SIG-M5 treated with dmso at 0.1 percent for 504 hours (cell line): ENCODE results near the gene HTT.
"Not testable (repeated sequence)": the region's sequence is repeated elsewhere in the genome, so short reads cannot be mapped to it uniquely, and the experiment has no call there.

Experiments
- DNase-seq: peaks from one replicate; lab custom pipeline; 2025; ENCODE audit not compliant: unreplicated experiment; lab: John Stamatoyannopoulos, UW

Gene HTT

DNA sequence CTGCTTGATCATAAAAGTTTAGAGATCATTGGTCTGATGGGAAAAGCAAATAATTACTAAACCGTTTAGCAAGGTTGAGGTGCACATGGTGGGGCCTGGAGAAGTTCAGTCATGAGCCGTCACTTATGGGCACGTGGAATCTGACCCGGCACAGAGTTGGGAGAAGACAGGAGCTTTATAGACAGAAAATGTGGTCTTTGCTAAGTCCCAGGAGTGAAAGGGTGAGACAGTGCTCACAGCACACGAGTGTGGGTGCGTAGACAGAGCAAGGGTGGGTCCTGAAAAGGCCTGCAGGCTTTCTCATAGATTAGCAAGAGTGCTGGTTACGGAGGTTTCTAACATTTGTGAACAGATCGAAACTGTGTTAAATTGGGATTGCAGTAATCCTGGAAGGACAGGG lies 43.8 kb downstream of the HTT start:
- no peak for DNase-seq

DNA sequence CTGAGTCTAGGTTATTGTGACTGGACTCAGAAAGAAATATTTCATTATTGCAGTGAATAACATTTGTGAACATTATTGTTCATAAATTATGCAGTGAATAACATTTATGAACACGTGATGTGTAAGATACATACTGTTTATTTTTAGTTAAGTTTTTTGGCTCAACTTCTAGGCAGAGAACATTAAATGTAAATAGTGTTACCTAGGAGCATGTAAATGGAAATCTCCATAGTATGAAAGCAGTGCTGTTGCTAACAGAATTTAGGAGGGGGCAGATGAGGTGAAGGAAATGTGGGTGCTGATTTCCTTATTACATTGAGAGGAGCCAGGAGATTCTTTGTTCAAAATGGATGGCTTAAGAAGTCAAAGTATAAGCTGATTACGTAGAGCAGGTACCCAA lies 45.0 kb downstream of the HTT start:
- DNase-seq = no peak

DNA sequence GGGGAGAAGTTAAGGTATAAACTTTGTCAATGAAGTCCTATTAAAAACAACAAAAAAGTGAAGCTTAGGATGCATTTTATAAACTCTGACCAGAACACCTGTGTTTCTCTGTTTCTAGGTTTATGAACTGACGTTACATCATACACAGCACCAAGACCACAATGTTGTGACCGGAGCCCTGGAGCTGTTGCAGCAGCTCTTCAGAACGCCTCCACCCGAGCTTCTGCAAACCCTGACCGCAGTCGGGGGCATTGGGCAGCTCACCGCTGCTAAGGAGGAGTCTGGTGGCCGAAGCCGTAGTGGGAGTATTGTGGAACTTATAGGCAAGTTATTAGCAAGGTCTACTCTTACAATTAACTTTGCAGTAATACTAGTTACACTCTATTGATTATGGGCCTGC lies 46.6 kb downstream of the HTT start:
- no peak for DNase-seq

DNA sequence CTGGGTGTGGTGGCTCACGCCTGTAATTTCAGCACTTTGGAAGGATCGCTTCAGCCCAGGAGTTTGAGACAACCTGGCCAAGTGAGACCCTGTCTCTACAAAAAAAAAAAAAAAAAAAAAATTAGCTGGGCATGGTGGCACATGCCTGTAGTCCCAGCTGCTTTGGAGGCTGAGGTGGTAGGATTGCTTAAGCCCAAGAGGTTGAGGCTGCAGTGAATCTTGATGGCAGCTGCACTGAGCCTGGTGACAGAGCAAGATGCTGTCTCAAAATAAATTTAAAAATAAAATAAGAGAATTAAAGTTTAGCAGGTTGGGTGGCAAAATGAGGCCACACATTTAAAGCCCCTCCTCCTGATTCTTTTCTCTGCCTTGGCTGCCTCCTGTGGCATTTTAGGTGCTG lies 47.1 kb downstream of the HTT start:
- DNase-seq = no peak

DNA sequence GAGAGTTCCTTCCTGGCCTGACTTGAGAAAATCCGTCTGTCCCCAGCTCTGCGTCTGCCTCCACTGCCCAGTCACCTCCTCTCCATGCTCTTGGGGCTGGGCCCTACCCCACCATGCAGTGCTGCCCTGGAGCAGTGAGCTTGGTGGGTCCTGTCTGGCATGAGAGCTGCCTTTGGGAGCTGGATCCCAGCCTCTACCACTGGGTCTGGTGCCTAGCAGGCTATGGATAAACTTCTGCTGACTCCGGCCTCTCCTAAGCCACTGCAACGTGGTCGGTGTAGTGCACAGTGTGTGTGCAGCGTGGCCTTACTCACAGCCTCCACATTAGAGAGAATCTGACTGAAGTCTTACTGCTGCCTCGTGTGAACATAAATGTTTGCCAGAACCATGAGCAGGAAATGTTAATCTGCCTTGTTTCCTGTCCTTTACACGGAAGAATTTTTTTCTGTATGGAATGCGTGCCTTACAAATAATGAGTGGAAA lies 47.6 kb downstream of the HTT start:
- DNase-seq = no peak

DNA sequence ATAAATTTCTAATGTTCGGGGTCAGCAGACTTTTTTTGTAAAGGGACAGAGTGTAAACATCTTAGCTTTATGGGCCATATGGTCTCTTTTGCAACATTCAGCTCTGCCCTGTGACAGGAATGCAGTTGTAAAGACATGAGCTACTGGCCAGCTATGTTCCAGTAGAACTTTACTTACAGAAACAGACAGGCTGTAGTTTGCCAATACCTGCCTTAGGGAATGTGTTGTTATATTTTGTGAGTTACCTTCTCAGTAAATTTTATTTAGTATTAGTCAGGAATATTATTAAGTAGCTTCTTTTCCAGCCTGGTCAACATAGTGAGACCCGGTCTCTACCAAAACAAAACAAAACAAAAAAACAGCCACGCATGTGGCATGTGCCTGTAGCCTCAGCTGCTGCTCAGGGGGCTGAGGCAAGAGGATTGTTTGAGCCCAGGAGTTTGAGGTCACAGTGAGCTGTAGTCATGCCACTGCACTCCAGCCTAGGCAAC lies 48.7 kb downstream of the HTT start:
- no peak for DNase-seq

DNA sequence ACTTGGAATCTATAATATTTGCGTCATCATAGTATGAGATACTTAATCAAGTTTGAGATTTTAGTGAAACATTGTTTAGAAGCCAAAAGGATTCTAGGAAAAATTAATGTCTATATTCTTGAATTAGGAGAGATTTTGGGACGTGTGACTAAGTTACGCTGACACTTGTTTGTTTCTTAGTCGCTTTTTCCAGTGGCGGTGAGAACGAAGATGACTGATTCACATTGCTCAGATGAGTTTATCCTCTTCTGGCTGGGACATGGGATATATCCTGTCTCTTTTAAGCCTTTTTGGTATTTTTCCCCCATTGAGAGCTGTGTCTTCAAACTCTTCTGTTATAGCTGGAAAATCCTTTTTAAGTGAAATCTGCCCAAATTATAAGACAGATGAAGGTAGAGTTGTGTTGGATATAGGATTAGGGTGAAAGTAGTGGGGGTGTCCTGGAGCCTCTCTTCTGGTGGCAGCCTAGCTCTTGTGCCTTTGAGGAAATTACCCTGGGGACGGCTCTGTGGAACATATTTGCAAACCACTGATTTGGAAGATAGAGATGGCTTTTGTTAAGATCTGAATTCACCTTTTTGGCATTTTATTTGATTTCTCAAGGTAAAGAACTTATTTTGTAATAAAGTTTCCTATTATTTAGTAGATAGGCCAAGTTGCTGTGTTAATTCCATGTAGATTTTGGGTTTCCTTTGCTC lies 49.7 kb downstream of the HTT start:
- no peak for DNase-seq

DNA sequence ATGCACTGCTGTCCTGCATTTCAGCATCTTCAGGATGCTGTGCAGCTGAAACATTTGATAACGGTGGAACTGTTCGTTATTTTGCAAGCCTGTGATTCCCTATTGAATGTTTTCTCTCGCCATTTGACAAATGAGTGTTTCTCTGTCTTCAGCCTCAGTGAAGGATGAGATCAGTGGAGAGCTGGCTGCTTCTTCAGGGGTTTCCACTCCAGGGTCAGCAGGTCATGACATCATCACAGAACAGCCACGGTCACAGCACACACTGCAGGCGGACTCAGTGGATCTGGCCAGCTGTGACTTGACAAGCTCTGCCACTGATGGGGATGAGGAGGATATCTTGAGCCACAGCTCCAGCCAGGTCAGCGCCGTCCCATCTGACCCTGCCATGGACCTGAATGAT lies 52.6 kb downstream of the HTT start:
- DNase-seq = no peak

DNA sequence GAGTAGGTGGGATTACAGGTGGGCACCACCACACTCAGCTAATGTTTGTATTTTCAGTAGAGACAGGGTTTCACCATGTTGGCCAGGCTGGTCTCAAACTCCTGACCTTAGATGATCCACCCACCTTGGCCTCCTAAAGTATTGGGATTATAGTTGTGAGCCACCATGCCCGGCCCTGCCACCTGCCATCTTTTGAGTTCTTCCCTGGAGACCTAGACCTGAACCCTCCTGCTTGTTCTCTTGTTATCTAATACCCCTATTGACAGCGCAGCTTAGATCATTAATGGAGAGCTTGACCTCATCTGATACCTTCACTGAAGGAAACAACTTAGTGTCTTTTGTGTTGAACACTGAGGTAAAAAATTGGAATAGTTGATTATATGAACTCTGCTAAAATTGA lies 53.6 kb downstream of the HTT start:
- DNase-seq = no peak

DNA sequence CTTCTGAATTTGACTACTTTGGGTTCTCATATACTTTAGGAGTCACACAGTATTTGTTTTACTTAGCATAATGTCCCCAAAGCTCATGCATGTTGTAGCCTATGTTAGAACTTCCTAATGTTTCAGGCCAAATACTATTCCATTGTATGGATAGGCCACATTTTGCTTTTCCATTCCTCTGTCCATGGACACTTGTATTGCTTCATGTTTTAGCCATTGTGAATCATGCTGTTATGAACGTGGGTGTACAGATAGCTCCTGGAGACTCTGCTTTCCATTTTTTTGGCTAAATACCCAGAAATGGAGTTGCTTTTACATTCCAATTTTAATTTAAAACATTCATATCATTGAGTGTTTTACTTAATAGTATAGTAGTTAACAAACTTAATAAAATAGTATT lies 54.5 kb downstream of the HTT start:
- no peak for DNase-seq

DNA sequence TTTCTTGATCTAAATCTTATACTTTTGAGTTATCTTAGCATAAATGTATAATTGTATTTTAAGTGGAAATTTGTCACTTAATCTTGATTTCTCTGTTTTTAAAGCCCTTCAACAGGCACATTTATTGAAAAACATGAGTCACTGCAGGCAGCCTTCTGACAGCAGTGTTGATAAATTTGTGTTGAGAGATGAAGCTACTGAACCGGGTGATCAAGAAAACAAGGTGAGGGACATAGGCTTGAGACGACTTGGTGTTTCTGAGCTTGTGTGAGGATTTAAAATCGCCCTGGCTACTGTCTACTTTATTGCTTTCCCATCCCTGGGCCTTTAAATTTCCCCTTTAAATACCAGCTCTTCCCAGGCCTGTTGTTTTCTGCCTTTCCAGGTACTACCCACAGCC lies 55.7 kb downstream of the HTT start:
- no peak for DNase-seq

DNA sequence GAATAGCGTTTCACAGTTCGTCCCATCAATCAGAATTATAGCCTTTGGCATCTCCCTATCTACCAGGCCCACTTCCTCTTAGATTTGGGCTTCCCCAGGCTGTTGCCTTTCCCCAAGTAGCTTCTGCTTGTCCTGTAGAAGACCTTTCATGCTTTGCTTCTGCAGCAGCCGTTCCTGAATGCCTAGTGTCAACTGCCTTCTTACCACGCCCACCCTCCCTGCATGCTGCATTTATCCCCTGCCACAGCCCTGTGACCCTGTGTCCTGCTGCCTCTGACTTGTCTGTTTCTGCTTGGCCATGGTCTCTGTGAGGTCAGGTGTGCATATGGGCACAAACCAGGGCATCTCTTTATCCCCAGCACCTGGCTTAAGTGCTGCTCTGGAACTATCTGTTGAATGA lies 56.3 kb downstream of the HTT start:
- no peak for DNase-seq

DNA sequence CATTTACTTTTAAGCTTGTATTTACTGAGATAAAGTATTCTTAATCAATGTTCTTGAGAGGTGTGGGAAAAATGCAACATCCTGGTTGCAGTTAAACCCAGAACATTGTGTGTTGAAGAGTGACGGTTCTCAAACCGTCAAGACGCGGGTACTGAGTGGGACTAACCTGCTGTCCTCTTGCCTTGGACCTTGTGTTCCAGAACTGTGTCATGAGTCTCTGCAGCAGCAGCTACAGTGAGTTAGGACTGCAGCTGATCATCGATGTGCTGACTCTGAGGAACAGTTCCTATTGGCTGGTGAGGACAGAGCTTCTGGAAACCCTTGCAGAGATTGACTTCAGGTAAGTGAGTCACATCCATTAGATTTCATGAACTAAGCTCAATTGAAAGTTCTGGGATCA lies 59.7 kb downstream of the HTT start:
- DNase-seq = no peak

DNA sequence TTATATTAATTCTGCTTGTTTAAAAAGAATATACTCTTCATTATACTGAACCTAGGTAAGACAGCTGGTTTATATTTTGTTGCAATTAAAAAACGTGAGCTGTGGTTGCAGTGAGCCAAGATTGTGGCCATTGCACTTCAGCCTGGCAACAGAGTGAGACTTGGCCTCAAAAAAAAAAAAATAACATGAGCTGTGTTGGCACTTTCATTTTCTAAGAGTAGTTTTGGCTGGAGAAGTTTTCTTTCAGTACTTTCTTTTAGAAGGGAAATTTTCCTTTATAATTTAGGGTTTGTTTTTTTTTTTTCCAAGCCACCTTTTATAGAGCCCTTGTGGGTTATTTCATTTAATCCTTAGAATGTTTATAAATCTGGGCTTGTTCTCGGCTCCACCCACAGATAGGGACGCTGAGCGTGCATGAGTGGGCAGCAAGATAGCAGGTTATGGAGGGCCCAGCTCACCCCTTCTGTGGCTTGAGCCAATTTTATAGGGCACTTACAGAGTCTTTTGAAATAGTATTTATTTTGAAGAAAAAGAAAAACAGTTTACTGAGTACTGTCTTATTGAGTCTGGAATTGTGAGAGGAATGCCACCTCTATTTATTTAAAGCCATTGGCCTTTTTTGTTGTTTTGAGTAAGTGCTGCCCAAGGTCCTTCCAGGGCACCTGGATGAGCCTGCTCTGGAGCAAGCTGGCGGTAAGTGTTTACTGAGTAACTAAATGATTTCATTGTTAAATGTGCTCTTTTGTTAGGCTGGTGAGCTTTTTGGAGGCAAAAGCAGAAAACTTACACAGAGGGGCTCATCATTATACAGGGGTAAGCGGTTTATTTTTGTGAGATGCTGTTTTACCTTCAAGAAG lies 60.9 kb downstream of the HTT start:
- DNase-seq = no peak

DNA sequence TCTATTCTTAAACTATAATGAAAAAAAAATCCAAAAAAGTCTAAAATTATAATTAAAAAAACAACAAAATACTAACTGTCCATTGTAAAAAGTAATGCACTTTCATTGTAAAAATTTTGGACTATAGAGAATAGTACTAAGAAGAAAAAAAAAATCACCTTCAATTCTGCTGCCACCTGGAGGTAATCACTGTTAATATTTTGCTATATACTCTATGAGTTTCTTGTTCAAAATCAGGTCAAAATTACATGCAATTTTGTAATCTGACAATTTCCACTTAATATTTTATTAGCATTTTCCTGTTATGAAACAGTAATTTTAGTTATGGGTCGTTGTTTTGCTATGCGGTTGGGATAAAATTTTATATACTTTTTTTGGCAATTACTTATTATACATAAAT lies 62.0 kb downstream of the HTT start:
- no peak for DNase-seq

DNA sequence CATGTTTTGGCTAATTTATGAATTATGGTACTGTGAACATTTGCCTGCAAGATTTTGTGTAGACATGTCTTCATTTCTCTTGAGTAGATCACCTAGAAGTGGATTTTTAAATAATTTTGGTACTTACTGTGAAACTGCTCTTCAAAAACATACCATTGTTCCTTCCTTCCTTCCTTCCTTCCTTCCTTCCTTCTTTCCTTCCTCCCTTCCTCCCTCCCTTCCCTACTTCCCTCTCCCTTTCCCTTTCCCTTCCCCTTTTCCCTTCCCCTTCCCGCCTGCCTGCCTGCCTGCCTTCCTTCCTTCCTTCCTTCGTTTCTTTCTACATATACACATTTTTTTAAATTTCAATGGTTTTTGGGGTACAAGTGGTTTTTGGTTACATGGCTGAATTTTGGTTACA lies 63.4 kb downstream of the HTT start:
- no peak for DNase-seq

DNA sequence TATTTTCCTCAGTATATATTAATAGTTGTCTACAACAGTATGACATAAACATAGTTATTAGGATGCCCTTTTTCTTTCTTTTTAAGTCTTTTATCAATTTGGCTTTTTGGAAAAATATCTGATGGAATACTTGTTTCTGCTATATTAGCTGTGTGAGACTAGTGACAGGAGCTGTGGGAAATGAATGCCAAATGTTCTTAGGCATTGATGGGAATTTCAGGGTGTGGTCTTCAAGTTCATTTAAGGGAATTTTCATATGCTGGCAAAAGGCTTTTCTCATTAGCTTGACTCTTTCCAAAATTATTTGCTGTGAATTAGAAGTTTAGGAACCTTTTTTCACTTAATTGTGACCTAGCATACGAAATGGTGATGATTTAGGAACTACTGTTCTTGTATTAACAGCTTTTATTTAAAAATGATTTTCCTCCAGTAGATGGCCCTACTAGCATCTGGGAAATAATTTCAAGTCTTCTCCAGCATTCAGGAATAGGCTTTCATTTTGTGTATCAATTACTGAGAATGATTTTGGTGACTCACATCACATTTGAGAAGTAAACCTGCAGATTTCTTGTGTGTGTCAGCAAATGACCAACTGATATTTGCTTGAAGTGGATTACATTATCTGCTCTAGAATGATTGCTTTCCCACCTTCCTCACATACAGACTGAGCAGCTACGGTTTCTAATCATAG lies 70.9 kb downstream of the HTT start:
- DNase-seq = no peak

DNA sequence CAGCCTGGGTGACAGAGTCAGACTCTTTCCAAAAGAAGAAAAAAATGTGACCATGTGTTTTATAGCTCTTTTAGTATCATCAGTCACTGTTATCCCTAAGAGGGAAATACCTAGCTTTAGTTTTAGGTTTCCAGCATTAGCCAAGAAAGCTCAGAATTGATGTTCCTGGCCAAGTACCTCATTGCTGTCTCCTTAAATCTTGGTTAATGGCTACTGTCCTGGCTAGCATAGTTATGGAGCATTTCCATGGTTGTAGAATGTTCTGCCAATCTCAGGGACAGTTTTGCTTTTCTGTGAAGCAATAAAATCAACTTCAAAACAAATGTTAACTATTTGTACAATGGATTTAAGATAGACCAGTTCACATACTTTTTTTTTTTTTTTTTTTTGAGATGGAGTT lies 74.4 kb downstream of the HTT start:
- DNase-seq = no peak

DNA sequence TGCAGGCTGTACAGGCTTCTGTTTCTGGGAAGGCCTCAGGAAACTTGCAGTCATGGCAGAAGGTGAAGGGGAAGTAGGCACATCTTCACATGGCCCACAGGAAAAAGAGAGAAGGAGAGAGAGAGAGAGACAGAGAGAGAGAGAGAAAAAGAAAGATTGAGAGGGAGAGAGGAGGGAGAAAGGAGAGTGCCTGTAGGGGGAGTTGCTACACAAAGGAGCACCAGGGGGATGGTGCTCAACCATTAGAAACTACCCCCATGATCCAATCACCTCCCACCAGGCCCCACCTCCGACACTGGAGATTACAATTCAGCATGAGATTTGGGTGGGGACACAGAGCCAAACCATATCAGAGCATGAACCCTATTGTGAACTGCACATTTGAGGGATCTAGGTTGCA lies 76.8 kb downstream of the HTT start:
- not testable (repeated sequence) for DNase-seq

DNA sequence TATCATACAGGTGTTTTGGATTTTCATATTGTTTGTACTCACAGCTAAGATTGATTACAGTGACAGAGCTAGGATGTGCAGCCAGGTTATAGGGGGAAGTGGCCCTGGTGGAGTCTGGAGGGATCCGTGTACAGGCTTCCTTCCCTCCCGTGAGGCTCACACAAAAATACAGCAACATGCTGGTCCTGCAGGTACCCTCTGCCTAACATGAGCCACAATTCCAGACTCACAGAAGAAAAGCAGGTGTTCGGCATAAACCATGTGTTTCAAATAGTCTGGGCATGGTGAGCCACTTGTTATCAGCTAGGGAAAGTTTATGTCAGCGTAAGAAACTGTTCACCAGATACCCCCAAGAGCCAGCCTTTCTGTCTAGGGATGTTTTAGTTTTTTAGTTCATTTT lies 82.9 kb downstream of the HTT start:
- no peak for DNase-seq

DNA sequence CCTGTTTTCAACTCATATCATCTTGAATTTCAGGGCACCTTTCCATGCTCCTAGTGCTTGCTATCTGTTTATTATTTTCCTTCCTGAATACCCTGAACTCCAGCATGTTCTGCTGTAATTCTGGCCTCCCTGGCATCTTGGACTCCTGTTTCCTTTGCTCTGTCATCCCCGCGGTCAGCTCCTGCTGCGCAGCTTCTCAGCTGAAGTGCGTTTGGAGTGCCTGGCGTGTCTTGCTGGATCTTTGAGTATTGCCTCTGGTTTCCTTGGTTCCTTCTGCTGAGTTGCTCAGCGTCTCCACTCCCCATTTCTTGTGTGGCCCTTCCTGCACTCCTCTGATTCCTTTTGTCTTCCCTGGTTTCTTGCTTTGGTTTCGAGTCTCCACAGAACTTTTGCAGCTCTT lies 84.4 kb downstream of the HTT start:
- no peak for DNase-seq

DNA sequence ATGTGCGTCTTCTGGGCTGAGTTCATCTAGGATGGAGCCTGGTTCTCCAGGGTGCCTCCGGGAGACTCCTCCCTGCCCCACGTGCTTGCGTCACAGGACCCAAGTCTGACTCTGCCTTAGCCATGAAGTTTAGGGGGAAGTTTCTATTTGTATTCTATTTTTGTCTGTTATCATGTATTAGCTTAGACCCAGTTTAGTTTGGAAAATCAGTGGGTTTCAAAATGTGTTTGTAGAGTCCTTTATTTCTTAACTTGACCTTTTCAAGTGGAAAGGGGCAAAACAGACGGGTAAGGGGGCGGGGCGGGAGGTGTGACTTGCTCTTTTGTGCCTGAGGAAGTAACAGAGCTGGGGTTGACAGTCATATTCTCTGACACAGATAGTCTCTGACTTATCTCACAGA lies 86.0 kb downstream of the HTT start:
- no peak for DNase-seq
